CD4-positive, alpha-beta T cell treated with Interleukin-17A for 1 hour (primary cell): Measurements from ENCODE around the gene SMCO1.
"Not testable (repeated sequence)": the region's sequence is repeated elsewhere in the genome, so short reads cannot be mapped to it uniquely, and the experiment has no call there.

Source experiments
- DNase-seq: peaks from one replicate; pipeline ENCODE4 v3.0.0-alpha.2; 2020

Gene SMCO1

GRCh38 chr3:196519718-196520082 lies 4.6 kb upstream of the SMCO1 start:
- DNase-seq: peak; percentile 21

GRCh38 chr3:196518966-196519717 lies 4.0 kb upstream of the SMCO1 start:
- DNase-seq: peak; percentile 70

- no peak for DNase-seq
These were observed 2.8 kb upstream of the SMCO1 start for GRCh38 chr3:196517919-196518318.

GRCh38 chr3:196517162-196517800 lies 2.1 kb upstream of the SMCO1 start:
- no peak for DNase-seq

- DNase-seq: no peak
These were observed 813 bp downstream of the SMCO1 start for GRCh38 chr3:196514350-196514716.

- no peak for DNase-seq
These were observed 1.3 kb downstream of the SMCO1 start for GRCh38 chr3:196513697-196514349.

- DNase-seq: not testable (repeated sequence)
These were observed 3.3 kb downstream of the SMCO1 start for GRCh38 chr3:196511646-196512425.

GRCh38 chr3:196511108-196511507 lies 4.0 kb downstream of the SMCO1 start:
- DNase-seq: not testable (repeated sequence)

GRCh38 chr3:196506687-196507086 lies 8.5 kb downstream of the SMCO1 start:
- DNase-seq: no peak

GRCh38 chr3:196504556-196504955 lies 10.6 kb downstream of the SMCO1 start:
- DNase-seq: no peak

GRCh38 chr3:196504077-196504398 lies 11.1 kb downstream of the SMCO1 start:
- DNase-seq: not testable (repeated sequence)

GRCh38 chr3:196503196-196504076 lies 11.7 kb downstream of the SMCO1 start, which contains the start of gene RNF168:
RNF168 (minus strand) TSS chr3:196503768; CDS start chr3:196503173, 595 bp downstream.
- DNase-seq: peak; percentile 92

- peak; percentile 73 for DNase-seq
These were observed 12.4 kb downstream of the SMCO1 start for GRCh38 chr3:196502775-196503195.

- peak; percentile 27 for DNase-seq
These were observed 13.7 kb downstream of the SMCO1 start for GRCh38 chr3:196501316-196502044.

- DNase-seq: no peak
These were observed 15.2 kb downstream of the SMCO1 start for GRCh38 chr3:196499807-196500524.

GRCh38 chr3:196499061-196499460 lies 16.1 kb downstream of the SMCO1 start:
- DNase-seq: no peak

GRCh38 chr3:196498297-196498696 lies 16.8 kb downstream of the SMCO1 start:
- no peak for DNase-seq

GRCh38 chr3:196496183-196496582 lies 19.0 kb downstream of the SMCO1 start:
- DNase-seq: no peak

GRCh38 chr3:196493292-196493691 lies 21.9 kb downstream of the SMCO1 start:
- DNase-seq: no peak

GRCh38 chr3:196492080-196492479 lies 23.1 kb downstream of the SMCO1 start:
- no peak for DNase-seq

- no peak for DNase-seq
These were observed 25.4 kb downstream of the SMCO1 start for GRCh38 chr3:196489747-196490146.
